NCI-H748 (cell line): ENCODE measurements around the gene PIP5K1B.
A peak's percentile ranks its signal among the peaks of the same experiment; 100 is the strongest.
"Not testable (repeated sequence)": the region's sequence is repeated elsewhere in the genome, so short reads cannot be mapped to it uniquely, and the experiment has no call there.

ENCODE experiments used
- DNase-seq: peaks from one replicate; lab custom pipeline; 2025; ENCODE audit not compliant: unreplicated experiment; lab: John Stamatoyannopoulos, UW

PIP5K1B gene, protein sequence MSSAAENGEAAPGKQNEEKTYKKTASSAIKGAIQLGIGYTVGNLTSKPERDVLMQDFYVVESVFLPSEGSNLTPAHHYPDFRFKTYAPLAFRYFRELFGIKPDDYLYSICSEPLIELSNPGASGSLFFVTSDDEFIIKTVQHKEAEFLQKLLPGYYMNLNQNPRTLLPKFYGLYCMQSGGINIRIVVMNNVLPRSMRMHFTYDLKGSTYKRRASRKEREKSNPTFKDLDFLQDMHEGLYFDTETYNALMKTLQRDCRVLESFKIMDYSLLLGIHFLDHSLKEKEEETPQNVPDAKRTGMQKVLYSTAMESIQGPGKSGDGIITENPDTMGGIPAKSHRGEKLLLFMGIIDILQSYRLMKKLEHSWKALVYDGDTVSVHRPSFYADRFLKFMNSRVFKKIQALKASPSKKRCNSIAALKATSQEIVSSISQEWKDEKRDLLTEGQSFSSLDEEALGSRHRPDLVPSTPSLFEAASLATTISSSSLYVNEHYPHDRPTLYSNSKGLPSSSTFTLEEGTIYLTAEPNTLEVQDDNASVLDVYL

DNA sequence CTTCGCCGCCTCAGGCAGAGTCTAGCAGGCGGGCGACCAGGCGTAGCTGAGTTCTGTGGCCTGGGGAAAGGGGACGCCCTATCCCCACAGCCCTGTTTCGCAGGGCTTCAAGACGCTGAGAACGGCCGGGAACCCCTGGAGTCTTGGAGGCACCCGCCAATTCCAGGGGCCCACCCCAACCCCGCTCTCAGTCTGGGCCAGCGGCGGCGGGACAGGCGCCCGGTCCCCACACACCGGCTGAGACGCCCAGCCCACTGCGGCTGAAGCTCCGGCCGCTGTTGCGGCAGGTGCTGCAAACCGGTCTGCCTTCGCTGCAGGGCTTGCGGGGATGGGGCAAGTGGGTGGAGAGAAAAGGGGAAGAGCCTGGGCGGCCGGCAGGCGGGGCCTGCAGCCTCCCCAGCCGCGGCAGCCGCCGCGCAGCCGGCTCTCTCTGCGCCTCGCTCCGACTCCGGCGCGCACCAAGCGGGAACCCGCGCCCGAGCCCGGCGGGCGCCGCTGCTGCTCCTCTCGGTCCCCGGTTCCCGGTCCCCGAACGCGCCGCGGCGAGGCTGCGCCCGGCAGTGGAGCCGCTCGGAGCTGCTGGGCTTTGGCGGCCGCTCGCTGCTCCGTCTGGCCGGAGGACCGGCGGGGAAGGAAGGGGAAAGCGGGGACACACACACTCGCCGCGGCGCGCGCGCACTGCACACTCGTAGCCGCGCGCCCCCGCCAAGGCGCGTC lies at the start of gene PIP5K1B:
TSS of gene PIP5K1B (plus strand) at position 427 of the 717 bp plus-strand sequence. CDS start 117,375 bp downstream, outside the sequence.
- peak; percentile 89 for DNase-seq

DNA sequence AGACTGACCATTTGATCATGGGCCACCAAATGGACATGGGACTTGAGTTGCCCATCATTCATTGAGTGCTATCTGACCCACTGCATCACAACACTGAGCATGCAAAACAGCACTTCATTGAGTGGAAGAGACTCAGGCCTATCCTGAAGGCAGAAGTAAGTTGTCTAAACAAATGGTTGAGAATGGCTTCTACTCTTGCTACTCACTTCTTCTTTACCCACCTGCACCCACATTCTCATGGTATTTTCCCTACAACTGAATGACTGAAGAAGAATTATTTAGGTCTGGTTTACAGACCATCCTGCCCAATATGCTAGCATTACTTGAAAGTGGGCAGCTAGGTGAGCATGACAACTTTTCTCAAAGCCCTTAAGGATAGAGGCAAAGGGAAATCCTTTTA lies 41.0 kb upstream of the PIP5K1B start:
- no peak for DNase-seq

DNA sequence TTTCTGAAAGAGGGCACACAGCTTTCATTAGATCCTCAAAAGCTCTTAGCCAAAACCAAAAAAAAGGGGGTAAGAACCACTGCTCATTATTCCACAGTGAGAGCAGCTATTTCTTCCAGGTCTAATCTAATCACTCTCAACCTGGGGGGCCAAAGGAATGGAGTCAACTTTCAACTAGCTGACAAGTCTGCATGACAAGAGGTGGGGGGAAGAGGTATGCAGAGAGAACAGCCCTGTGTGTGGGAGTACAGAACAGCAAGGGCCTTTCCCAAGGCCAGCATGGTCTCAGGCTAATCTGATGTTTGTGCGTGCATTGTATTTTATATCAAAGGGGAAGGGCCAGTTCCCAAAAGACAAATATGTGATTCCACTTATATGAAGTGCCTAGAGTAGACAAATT lies 36.9 kb upstream of the PIP5K1B start:
- DNase-seq: no peak

DNA sequence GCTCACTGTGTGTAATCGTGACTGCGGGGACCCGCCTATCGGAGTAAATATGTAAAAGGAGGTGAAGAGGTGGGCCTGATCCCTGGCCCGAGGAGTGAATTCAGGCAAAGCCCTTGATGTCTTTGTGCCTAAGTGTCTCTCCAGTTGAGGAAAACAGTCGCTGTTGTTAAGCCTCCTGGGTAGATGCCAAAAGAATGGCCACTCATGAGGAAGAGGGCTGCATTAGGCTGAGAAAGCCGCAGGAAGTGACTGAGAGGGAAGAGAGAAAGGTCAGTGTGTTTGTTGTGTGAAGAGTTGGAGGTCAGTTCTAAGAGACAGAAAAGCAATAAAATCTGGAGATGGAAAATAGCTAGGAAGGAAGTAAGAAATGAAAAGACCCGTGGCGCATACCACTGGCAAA lies 35.8 kb upstream of the PIP5K1B start:
- no peak for DNase-seq

DNA sequence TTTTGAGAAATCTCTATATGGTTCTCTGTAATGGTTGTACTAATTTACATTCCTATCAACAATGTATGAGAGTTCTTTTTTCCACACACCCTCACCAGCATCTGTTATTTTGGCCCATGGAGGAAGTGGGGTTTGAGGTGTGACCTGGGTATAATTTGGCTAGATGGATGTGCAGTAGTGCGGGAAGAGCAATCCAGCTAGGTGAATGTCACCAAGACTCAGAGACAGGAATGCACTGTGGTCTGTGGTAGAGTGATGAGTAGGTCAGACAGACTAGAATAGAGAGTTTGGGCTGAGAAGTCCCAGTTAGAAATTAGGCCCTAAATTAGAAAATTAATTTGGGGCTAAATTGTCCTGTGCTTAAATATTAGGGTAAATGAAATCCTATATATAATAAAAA lies 32.8 kb upstream of the PIP5K1B start:
- DNase-seq: no peak

DNA sequence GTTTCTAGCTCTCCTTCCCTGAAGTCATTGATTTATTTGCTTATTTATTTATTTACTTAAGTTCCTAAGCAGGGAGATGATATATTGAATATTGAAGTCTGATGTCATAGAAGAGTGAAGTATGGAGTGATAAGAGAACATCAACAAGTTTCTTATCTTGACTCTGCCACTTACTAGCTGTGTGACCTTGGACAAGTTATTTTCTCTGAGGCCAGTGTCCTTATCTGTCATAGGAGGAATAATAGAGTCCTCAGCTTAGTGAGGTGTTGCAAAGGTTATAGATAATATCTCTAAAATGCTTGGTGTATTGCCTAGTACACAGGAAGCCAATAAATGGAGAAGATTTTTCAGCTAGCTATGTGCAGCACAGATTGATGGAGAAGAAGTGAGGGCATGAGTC lies 32.4 kb upstream of the PIP5K1B start:
- no peak for DNase-seq

DNA sequence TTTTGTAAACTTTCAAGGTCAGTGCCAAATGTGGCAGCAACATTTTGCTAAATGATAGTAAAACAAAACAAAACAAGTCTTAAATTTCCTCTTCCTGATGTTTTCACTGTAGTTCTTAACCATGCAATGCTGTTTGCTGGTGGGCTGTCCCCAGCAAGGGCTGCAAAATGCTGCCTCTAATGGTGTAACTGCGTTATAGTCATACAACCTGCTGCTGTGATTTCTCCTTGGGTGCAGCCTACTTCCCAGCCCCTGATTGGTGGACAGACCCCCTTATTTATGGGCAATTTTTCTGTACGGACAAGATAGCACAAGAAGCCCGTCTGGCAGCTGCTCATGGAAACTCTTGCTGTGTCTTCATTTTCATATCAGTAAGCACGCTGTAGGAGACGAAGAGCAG lies 26.6 kb upstream of the PIP5K1B start:
- peak; percentile 60 for DNase-seq

DNA sequence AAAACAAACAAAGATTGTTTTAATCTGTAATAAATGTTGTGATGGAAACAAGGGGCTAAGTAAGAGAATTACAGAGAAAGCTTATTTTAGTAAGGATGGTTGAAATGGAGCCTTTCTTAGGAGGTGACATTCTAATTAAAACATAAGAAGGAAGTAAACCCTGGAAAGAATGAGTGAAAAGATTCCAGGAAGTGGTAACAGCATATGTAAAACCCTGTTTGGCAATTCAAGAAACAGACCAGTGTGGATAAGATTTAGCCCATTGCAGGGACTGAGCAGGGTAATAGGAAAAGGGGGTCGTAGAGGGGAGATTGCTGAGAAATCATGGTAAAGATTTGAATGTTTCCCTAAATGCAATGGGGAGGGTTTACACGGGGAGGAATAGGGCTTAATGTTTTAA lies 21.6 kb upstream of the PIP5K1B start:
- no peak for DNase-seq

DNA sequence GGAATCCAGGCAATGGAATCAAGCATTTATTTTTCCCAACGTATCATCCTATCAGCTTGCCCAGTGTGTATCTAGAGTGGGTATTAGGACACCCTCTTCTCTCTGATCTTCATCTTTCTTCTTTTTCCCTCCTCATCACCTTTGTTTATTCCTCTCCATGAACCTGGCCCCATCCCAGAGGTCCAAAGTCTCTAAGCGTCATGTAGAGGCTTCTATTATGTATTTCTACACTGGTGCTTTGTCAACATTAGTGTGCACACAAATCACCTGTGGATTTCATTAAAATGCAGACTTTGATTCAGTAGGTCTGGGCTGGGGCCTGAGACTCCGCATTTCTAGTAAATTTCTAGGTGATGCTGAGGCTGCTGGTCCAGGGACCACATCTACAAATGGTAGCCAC lies 19.8 kb upstream of the PIP5K1B start:
- no peak for DNase-seq

DNA sequence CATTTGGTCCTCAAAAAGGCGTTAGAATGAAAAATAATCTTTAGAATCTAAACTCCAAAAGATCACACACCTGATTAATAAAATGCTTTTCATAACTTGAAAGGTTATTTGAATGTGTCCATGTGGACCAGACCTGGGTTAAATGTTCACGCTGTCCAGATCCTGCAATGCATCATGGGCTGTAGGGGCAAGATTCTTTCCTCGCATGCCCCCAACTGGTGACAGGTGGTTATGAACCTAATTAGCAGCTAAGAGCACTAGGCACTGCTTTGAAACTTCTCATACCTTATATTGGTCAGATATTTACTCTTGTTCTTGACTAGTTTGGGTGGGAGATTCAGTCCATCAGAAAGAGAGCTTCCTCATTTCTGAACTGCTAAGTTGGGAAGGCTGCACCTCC lies 19.3 kb upstream of the PIP5K1B start:
- DNase-seq: peak; percentile 52

DNA sequence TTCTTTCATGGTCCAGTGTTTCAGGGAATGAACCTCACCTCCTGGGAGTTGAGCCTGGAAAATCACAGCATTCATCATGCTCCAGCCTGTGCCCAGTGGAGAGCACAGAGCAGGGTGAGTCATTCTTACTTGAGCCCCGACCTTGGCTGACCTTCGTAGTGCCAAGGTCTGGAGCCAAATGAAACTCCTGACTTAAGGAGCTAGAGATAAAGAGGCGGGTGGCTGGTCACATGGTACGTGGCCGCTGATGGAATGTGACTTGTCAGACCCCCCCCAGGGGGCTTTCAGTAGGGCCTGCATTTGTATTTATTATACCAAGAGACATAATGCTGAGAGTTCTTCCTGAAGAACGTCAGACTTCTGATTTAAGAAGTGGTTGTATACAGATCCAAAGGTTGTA lies 15.0 kb upstream of the PIP5K1B start:
- no peak for DNase-seq

DNA sequence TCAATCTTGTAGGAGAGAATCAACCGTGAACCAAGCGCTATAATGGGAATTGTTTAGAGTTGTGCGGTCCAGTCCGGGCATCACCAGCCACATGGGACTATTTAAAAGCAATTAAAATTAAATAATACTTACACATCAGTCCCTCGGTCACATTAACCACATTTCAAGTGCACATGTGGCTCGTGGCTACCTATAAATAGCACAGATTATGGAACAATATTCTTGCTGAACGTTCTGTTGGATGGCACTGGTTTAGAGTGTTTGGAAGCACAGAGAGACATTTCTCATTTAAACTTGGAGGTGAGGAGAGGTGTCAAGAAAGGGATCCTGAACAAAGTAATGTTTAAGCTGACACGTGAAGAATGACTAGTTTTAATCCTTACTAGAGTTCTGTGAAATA lies 12.5 kb upstream of the PIP5K1B start:
- no peak for DNase-seq

DNA sequence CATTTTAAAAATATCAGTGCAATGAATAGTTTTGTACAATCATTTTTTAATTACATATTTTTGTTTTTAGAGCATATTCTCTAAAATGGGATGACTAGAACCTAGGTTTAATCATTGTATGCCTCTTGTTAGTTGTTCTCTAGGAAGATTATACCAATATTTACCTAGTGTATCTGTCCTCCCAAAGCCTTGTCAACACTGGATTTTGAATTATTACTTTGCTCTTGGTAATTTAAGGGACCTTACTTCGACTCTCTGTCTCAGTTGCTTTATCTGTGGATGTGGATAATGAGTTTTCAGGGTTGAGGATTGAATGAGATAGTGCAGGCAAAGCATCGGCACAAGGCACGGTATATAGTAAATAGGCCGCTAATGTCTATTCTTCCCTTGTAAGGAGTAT lies 10.9 kb upstream of the PIP5K1B start:
- DNase-seq: no peak

DNA sequence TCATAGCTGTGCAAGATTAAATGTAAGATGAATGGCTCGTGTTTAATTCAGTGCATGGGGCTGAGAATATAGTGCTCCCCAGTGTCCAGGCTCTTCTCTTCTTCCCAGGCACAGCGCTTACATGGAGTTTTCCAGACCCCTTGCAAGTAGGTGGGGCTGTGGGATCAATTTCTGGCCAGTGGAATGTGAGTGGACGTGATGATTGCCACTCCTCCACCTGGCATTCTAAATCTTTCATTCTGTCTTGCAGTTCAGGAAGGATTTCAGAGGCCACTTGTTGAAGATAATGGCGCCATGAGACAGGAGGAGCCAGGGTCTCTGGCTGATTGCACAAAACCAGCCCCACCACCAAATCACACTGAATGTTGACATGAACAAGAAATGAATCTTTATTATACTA lies 7.2 kb upstream of the PIP5K1B start:
- DNase-seq: peak; percentile 22

DNA sequence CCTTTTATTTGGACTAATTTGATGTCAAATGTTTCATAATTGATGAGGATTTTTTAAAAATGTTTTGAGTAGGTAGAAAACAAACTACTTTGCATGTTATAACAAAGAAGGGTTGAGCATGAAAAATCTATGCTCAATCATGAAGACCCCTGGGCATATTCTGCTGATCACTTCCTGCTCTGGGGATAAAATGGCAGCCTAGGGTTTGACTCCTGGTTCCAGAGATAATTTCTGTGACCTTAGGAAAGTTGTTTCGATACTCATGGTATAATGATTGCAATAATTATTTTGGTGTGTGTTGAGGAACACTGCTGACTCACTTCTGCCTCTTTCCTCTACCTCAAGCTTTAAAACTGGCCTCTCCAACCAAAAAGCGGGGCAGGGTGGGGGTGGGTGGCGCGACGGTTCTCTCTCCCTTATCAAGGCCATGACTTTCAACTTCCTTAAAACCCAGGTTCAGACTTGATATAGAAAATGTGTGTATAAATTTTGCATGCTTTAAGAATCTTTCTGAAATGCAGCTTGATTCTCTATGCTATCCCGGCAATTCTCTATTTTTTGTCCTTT lies 6.0 kb upstream of the PIP5K1B start:
- DNase-seq: no peak

DNA sequence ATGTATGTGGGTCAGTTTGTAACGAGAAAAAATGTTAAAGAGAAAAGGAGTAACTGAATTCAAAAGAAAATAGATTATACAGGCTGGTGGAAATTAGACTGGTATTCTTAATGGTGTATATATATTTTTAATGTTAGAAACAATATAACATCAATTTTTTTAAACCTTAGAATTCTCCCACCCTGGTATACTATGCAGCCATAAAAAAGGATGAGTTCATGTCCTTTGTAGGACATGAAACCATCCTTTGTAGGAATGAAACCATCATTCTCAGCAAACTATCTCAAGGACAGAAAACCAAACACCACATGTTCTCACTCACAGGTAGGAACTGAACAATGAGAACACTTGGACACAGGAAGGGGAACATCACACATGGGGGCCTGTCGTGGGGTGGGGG lies 5.4 kb upstream of the PIP5K1B start:
- DNase-seq: not testable (repeated sequence)

DNA sequence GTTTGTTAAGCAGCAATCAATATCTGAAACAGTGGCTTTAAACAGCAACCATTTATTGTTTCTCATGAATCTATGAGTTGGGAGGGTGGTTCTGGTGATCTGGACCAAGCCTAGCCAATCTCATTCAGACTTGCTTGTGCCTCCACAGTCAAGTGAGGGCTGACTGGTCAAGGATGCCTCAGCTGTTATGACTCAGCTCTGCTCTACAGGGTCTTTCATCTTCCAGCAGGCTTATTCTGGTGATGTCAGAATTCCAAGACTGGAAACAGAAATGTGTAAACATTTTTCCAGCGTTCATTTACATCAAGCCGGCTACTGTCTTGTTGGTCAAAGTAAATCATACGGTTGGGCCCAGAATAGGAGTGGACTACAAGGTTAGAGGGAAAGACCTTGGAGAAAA lies 2.5 kb upstream of the PIP5K1B start:
- no peak for DNase-seq

DNA sequence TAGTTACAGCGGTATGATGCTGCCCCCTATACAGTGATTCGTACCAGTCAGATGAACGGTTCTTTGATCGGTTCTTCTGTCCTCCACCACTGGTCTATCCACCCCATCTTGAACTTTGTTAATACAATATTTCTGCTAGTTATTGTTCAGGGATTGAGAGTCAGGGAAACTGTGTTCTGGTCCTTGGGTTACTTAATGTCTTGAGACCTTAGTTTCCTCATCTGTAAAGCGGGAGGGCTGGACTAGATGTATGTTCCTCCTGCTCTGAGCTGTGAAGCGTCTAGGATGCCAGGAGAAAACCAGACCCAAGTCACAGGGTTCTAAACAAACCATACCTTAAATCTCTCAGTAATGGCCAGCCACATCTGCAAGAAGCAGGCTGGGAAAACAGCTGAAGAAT lies 1.4 kb upstream of the PIP5K1B start:
- DNase-seq: no peak

DNA sequence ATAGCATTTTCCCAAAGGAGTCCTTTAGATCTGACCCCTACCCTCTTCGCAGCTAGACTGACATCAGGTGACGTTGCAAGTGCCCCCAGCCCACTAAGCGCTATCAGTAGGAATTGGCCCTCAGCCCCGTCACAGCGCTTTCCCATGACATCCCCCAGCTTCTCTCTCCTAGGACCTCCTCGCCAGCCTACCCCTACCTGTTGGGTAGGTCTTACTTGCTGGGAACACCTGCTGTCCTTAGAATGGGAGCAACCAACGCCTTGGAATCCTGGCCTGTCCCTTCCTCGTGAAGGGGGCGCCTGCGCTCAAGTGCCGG lies 584 bp upstream of the PIP5K1B start:
- DNase-seq: no peak

DNA sequence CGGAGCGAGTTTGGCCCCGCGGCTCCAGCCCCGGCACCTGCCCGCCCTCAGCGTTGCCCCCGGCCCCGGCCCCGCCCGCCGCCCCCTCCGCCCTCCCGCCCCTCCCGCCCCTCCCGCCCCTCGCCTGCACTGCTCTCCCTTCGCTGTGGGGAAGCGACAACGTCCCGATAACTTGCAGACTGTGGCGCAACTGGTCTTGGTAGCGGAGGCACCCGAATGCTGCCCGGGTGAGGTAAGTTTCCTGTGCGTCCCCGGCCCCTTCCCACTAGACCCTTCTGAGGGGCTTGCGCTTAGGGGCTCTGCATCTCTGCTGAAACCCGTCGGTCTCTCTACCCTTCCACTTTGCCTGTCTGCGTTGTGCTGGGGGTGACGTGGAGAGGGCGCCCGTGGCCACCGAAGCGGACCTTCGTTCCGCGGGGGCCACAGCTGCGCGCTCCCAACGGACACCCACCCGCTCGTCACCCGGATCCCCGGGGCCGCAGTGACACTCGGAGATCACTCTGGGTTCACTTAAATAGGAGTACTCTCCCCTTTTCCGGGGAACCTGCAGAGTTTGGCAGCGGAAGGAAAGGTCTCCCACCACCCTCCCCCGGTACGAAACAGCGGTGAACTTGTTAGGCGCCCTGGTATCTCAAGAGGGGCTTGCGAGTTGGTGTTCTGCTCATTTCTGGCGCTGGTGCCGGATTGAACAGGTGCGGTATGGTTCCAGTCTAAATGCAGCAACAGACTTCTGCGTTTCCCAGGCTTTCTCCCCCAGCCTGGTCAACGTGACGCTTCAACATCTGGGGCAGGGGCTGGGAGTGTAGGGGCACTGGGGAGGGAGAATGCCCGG lies 707 bp downstream of the PIP5K1B start:
- DNase-seq: peak; percentile 74
